SK-N-SH (cell line): ENCODE measurements around the gene TIAM2. TPM values are rescaled to one million over a fixed set of nuclear protein-coding genes. Genes with fewer than 3 reads are reported as not detected.

Experiments used
- CTCF ChIA-PET: fragments of 300-600, 350-600 bp; formaldehyde crosslinking; extraction: SDS; loops from one replicate; lab custom pipeline; 2021; lab: Yijun Ruan, JAX
- POLR2A ChIA-PET: fragments of 350-600 bp; sonication (Branson Sonifier 250); formaldehyde crosslinking; extraction: SDS; loops from one replicate; lab custom pipeline; 2020; ENCODE audit warnings: antibody characterized with exemption, inconsistent platforms; lab: Yijun Ruan, JAX
- DNase-seq: peaks from one replicate; pipeline ENCODE4 v3.0.0; 2012
- H2AFZ ChIP-seq: fragments of 200-600 bp; sonication (generic); 2 replicates; pipeline ENCODE4 v1.8.1; 2016; ENCODE audit warnings: antibody characterized with exemption, mild to moderate bottlenecking, low read depth
- H3F3A ChIP-seq: fragments of 200-600 bp; sonication (generic); replicated peaks from 2 replicates; pipeline ENCODE3; 2016; ENCODE audit warnings: antibody characterized with exemption, mild to moderate bottlenecking; ENCODE audit not compliant: insufficient read depth
- H3K27ac ChIP-seq, 2 experiments: fragments of 200-500 bp in 1 of 2; fragments of 200-600 bp in 1 of 2; sonication (Bioruptor generic) in 1 of 2; sonication (generic), shearing (Covaris generic) in 1 of 2; 2 replicates each; pipeline versions ENCODE4 v1.5.1 to v1.6.1; 2014 to 2016; ENCODE audit warnings: low read depth in 2 of 2, inconsistent platforms in 1 of 2, low read length in 1 of 2, mild to moderate bottlenecking in 1 of 2, mixed read lengths in 1 of 2
- H3K27me3 ChIP-seq: fragments of 200-600 bp; sonication (generic), shearing (Covaris generic); 2 replicates; pipeline ENCODE4 v1.6.1; 2016; ENCODE audit warnings: mixed run types; ENCODE audit not compliant: insufficient read depth
- H3K36me3 ChIP-seq, 2 experiments: fragments of 200-500 bp in 1 of 2; fragments of 200-600 bp in 1 of 2; sonication (Bioruptor generic) in 1 of 2; sonication (generic) in 1 of 2; replicated peaks in 1 of 2; 2 replicates each; pipeline versions ENCODE3 to v1.5.1; 2014 to 2016; ENCODE audit warnings: low read length in 1 of 2, mild to moderate bottlenecking in 1 of 2; ENCODE audit not compliant: insufficient read depth in 2 of 2, control insufficient read depth in 1 of 2
- H3K4me1 ChIP-seq, 2 experiments: fragments of 200-500 bp in 1 of 2; fragments of 200-600 bp in 1 of 2; sonication (Bioruptor generic) in 1 of 2; sonication (generic), shearing (Covaris generic) in 1 of 2; 2 replicates each; pipeline versions ENCODE4 v1.5.1 to v1.6.1; 2014 to 2016; ENCODE audit warnings: low read depth in 1 of 2, low read length in 1 of 2, mixed run types in 1 of 2; ENCODE audit not compliant: insufficient read depth in 2 of 2, control insufficient read depth in 1 of 2
- H3K4me2 ChIP-seq: fragments of 200-600 bp; sonication (generic), shearing (Covaris generic); 2 replicates; pipeline ENCODE4 v1.6.1; 2017; ENCODE audit warnings: mixed run types
- H3K4me3 ChIP-seq, 2 experiments: fragments of 200-500 bp in 1 of 2; fragments of 200-600 bp in 1 of 2; sonication (Bioruptor generic) in 1 of 2; sonication (generic), shearing (Covaris generic) in 1 of 2; 2 replicates each; pipeline versions ENCODE4 v1.5.1 to v1.8.1; 2014 to 2016; ENCODE audit warnings: low read depth in 2 of 2, inconsistent platforms in 1 of 2, low read length in 1 of 2, mild to moderate bottlenecking in 1 of 2, mixed read lengths in 1 of 2, moderate library complexity in 1 of 2
- H3K79me2 ChIP-seq: fragments of 200-600 bp; sonication (generic); 2 replicates; pipeline ENCODE4 v1.8.1; 2017; ENCODE audit warnings: mild to moderate bottlenecking; ENCODE audit not compliant: insufficient read depth
- H3K9ac ChIP-seq: fragments of 200-600 bp; sonication (generic); 2 replicates; pipeline ENCODE4 v1.6.1; 2017; ENCODE audit warnings: mixed run types
- H3K9me2 ChIP-seq: fragments of 200-600 bp; sonication (generic); 2 replicates; pipeline ENCODE4 v1.6.1; 2017; ENCODE audit warnings: mixed run types
- H3K9me3 ChIP-seq: fragments of 200-600 bp; sonication (generic); 2 replicates; pipeline ENCODE4 v1.6.1; 2017; ENCODE audit warnings: mixed run types, mild to moderate bottlenecking, moderate library complexity
- H4K20me1 ChIP-seq: fragments of 200-600 bp; sonication (generic); 2 replicates; pipeline ENCODE4 v1.6.1; 2017; ENCODE audit warnings: mild to moderate bottlenecking, mixed run types; ENCODE audit not compliant: insufficient read depth
- CHD2 ChIP-seq: fragments of 150-350 bp; IDR thresholded peaks from 2 replicates; pipeline ENCODE4 v1.6.1; 2018; ENCODE audit warnings: low read length; ENCODE audit not compliant: partially characterized antibody
- ELF1 ChIP-seq: IDR thresholded peaks from 2 replicates; pipeline ENCODE4 v1.4.0; 2012
- EZH2phosphoT487 ChIP-seq: fragments of 200-600 bp; sonication (generic); IDR thresholded peaks from 2 replicates; pipeline ENCODE4 v1.6.1; 2017; ENCODE audit warnings: low read depth, mixed run types, mild to moderate bottlenecking, antibody characterized with exemption, moderate library complexity, borderline replicate concordance
- FOXM1 ChIP-seq: IDR thresholded peaks from 2 replicates; pipeline ENCODE4 v1.4.0; 2012; ENCODE audit warnings: low read depth, mild to moderate bottlenecking
- GABPA ChIP-seq: IDR thresholded peaks from 2 replicates; pipeline ENCODE4 v1.4.0; 2012; ENCODE audit warnings: low read depth, mild to moderate bottlenecking
- JUND ChIP-seq: IDR thresholded peaks from 2 replicates; pipeline ENCODE4 v1.4.0; 2012
- MXI1 ChIP-seq: IDR thresholded peaks from 2 replicates; pipeline ENCODE4 v1.6.1; 2012; ENCODE audit warnings: mild to moderate bottlenecking, low read depth, low read length, improper control_type of control experiment
- POLR2AphosphoS5 ChIP-seq: IDR thresholded peaks from 2 replicates; pipeline ENCODE4 v1.6.1; 2012; ENCODE audit warnings: low read depth, low read length
- RAD21 ChIP-seq: IDR thresholded peaks from 2 replicates; pipeline ENCODE4 v1.6.1; 2012; ENCODE audit warnings: mild to moderate bottlenecking, low read length
- RCOR1 ChIP-seq: fragments of 150-350 bp; IDR thresholded peaks from 2 replicates; pipeline ENCODE4 v1.6.1; 2017; ENCODE audit warnings: antibody characterized with exemption, low read length
- SIN3A ChIP-seq: IDR thresholded peaks from 2 replicates; pipeline ENCODE4 v1.6.1; 2012; ENCODE audit warnings: low read depth, mild to moderate bottlenecking, low read length, moderate library complexity, borderline replicate concordance
- SMC3 ChIP-seq: IDR thresholded peaks from 2 replicates; pipeline ENCODE4 v1.6.1; 2012; ENCODE audit warnings: low read depth, low read length, improper control_type of control experiment
- TCF12 ChIP-seq: IDR thresholded peaks from 2 replicates; pipeline ENCODE4 v1.4.0; 2012
- TEAD4 ChIP-seq: IDR thresholded peaks from 2 replicates; pipeline ENCODE4 v1.4.0; 2012; ENCODE audit warnings: mild to moderate bottlenecking, borderline replicate concordance; ENCODE audit not compliant: insufficient read depth
- YY1 ChIP-seq: IDR thresholded peaks from 2 replicates; pipeline ENCODE4 v1.4.0; 2012; ENCODE audit warnings: low read depth, mild to moderate bottlenecking
- WGBS: methylation state at CpG from one replicate; pipeline ENCODE4 v1.1.6; 2017; ENCODE audit warnings: low lambda C conversion rate; 5-methylcytosine and 5-hydroxymethylcytosine counted together
- polyA plus RNA-seq, 3 experiments: library from polyadenylated mRNA; depleted of rRNA; stranded (reverse); fragments of >200 nt; gene quantifications; 2 replicates each; pipeline ENCODE4 v1.2.3, GENCODE V29; 2012
- TF ChIP-seq, protein P1 (sequence below): IDR thresholded peaks from 2 replicates; pipeline ENCODE4; 2012
- TF ChIP-seq, protein P2 (sequence below): fragments of 150-350 bp; IDR thresholded peaks from 2 replicates; pipeline ENCODE4 v1.6.1; 2016; ENCODE audit warnings: mild to moderate bottlenecking, low read depth, low read length
- TF ChIP-seq, protein P3 (sequence below): IDR thresholded peaks from 2 replicates; pipeline ENCODE4 v1.4.0; 2012; ENCODE audit warnings: low read depth, borderline replicate concordance
- TF ChIP-seq, protein P4 (sequence below): IDR thresholded peaks from 2 replicates; pipeline ENCODE4 v1.4.0; 2012; ENCODE audit warnings: low read depth, borderline replicate concordance
- TF ChIP-seq, protein P5 (sequence below): IDR thresholded peaks from 2 replicates; pipeline ENCODE4 v1.6.1; 2012; ENCODE audit warnings: mild to moderate bottlenecking, low read depth, low read length, moderate library complexity

Gene TIAM2
- polyA plus RNA-seq, 1 of the 3 experiments (the other 2 are of a cell fraction), result 13.6 TPM

DNA sequence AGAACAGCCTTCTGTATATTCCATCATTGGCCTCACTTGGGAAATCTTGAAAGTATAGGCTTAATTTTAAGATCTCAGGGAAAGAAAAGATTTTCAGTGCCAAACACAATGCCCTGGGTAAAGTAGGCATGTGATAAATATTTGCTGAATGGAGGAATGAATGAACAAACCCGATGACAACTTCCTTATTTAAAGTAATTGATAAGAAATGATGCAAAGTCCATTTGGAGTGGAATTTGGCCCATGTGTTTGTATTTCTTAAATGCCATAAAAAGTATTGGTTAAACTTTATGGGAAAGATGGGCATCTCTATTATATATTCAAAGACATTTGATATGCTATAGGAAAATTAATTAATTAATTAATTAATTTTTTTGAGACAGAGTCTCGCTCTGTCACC, 3.7 kb downstream of the TIAM2 start:
- Histone ChIP-seq H3F3A (peaks cover 10% of the 10 kb centered on the region), H3K4me2 (no peak overlapping the region), H3K36me3 (no peaks in the 10 kb centered on the region), H3K4me1 (peaks cover 5% of the 10 kb centered on the region in 2 experiments; a peak in 2 of 4 replicates), H3K9me3 (no peaks in the 10 kb centered on the region), H3K9ac (no peak overlapping the region), H2AFZ (no peak overlapping the region), H3K27ac (no peak overlapping the region), H3K79me2 (peaks cover 47% of the 10 kb centered on the region), H4K20me1 (no peaks in the 10 kb centered on the region), H3K9me2 (no peaks in the 10 kb centered on the region), H3K4me3 (no peak overlapping the region), H3K27me3 (no peaks in the 10 kb centered on the region)
- no peak for DNase-seq
- ChIA-PET POLR2A (no interaction called here), CTCF (interaction anchor here (1.2 to 3.0 kb wide), 3 partner anchors 69 to 175 kb away, joined by 5 to 10 read pairs (median 5); no protein-coding TSS in a partner anchor)
- TF ChIP-seq RCOR1, result no peak
- no peak for TF ChIP-seq TCF12
- TF ChIP-seq RAD21, result no peak
- TF ChIP-seq SIN3A, result no peak
- TF ChIP-seq, protein P1, sequence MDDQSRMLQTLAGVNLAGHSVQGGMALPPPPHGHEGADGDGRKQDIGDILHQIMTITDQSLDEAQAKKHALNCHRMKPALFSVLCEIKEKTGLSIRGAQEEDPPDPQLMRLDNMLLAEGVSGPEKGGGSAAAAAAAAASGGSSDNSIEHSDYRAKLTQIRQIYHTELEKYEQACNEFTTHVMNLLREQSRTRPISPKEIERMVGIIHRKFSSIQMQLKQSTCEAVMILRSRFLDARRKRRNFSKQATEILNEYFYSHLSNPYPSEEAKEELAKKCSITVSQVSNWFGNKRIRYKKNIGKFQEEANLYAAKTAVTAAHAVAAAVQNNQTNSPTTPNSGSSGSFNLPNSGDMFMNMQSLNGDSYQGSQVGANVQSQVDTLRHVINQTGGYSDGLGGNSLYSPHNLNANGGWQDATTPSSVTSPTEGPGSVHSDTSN, result no peak
- no peak for TF ChIP-seq SMC3
- TF ChIP-seq EZH2phosphoT487, result no peak
- TF ChIP-seq, protein P2, sequence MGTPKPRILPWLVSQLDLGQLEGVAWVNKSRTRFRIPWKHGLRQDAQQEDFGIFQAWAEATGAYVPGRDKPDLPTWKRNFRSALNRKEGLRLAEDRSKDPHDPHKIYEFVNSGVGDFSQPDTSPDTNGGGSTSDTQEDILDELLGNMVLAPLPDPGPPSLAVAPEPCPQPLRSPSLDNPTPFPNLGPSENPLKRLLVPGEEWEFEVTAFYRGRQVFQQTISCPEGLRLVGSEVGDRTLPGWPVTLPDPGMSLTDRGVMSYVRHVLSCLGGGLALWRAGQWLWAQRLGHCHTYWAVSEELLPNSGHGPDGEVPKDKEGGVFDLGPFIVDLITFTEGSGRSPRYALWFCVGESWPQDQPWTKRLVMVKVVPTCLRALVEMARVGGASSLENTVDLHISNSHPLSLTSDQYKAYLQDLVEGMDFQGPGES, result no peak
- no peak for TF ChIP-seq FOXM1
- TF ChIP-seq ELF1, result no peak
- TF ChIP-seq, protein P3, sequence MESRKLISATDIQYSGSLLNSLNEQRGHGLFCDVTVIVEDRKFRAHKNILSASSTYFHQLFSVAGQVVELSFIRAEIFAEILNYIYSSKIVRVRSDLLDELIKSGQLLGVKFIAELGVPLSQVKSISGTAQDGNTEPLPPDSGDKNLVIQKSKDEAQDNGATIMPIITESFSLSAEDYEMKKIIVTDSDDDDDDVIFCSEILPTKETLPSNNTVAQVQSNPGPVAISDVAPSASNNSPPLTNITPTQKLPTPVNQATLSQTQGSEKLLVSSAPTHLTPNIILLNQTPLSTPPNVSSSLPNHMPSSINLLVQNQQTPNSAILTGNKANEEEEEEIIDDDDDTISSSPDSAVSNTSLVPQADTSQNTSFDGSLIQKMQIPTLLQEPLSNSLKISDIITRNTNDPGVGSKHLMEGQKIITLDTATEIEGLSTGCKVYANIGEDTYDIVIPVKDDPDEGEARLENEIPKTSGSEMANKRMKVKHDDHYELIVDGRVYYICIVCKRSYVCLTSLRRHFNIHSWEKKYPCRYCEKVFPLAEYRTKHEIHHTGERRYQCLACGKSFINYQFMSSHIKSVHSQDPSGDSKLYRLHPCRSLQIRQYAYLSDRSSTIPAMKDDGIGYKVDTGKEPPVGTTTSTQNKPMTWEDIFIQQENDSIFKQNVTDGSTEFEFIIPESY, result no peak
- no peak for TF ChIP-seq YY1
- TF ChIP-seq POLR2AphosphoS5, result no peak
- WGBS, result 95% methylated on average over 2 of the region's 2 CpGs

DNA sequence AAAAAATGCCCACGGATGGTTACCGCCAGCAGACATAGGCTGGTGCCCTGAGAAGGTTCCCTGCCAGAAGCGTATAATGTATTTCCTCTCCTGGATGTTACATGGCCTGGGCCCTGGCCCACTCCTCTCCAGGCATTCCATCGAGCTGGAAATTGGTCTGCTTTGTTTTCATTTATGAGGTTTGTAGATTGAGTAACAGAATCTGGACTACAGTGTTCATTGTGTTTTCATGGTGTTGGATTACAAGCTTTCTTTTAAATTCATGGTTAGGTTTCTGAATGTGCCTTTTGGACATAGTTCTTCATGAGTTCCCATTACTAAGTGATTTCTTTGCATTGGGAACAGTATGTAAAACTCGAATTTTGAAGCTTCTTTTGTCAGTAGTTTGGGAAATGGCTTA, 6.4 kb downstream of the TIAM2 start:
- DNase-seq, result no peak
- H3K27ac ChIP-seq, result no peak overlapping the region
- POLR2A ChIA-PET, result no interaction called here

More for the DNA sequence above, 6.4 kb downstream of the TIAM2 start:
- Histone ChIP-seq H3K4me1 (peaks cover 2 to 5% of the 10 kb centered on the region in 2 experiments; a peak in 2 of 4 replicates), H3K27me3 (no peaks in the 10 kb centered on the region), H3K36me3 (no peaks in the 10 kb centered on the region), H3K9me3 (no peaks in the 10 kb centered on the region), H3K79me2 (peaks cover 59% of the 10 kb centered on the region), H3K9ac (no peak overlapping the region), H3K4me2 (no peak overlapping the region), H3K4me3 (no peak overlapping the region), H2AFZ (no peak overlapping the region), H4K20me1 (no peaks in the 10 kb centered on the region), H3F3A (peaks cover 10% of the 10 kb centered on the region), H3K9me2 (no peaks in the 10 kb centered on the region)
- CTCF ChIA-PET, result interaction anchor here (1.0 to 1.4 kb wide), 3 partner anchors 10 to 176 kb away, joined by 3 to 4 read pairs (median 3); no protein-coding TSS in a partner anchor
- TF ChIP-seq TEAD4 (no peak), MXI1 (no peak), JUND (no peak), GABPA (no peak), CHD2 (no peak)
- TF ChIP-seq, protein P4, sequence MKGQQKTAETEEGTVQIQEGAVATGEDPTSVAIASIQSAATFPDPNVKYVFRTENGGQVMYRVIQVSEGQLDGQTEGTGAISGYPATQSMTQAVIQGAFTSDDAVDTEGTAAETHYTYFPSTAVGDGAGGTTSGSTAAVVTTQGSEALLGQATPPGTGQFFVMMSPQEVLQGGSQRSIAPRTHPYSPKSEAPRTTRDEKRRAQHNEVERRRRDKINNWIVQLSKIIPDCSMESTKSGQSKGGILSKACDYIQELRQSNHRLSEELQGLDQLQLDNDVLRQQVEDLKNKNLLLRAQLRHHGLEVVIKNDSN, result no peak
- TF ChIP-seq, protein P5, sequence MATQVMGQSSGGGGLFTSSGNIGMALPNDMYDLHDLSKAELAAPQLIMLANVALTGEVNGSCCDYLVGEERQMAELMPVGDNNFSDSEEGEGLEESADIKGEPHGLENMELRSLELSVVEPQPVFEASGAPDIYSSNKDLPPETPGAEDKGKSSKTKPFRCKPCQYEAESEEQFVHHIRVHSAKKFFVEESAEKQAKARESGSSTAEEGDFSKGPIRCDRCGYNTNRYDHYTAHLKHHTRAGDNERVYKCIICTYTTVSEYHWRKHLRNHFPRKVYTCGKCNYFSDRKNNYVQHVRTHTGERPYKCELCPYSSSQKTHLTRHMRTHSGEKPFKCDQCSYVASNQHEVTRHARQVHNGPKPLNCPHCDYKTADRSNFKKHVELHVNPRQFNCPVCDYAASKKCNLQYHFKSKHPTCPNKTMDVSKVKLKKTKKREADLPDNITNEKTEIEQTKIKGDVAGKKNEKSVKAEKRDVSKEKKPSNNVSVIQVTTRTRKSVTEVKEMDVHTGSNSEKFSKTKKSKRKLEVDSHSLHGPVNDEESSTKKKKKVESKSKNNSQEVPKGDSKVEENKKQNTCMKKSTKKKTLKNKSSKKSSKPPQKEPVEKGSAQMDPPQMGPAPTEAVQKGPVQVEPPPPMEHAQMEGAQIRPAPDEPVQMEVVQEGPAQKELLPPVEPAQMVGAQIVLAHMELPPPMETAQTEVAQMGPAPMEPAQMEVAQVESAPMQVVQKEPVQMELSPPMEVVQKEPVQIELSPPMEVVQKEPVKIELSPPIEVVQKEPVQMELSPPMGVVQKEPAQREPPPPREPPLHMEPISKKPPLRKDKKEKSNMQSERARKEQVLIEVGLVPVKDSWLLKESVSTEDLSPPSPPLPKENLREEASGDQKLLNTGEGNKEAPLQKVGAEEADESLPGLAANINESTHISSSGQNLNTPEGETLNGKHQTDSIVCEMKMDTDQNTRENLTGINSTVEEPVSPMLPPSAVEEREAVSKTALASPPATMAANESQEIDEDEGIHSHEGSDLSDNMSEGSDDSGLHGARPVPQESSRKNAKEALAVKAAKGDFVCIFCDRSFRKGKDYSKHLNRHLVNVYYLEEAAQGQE, result no peak
- WGBS, result 80% methylated on average over 5 of the region's 5 CpGs
